Motor neuron (in vitro differentiated cells): Measurements from ENCODE around the gene ACTR2. TPM values are rescaled to one million over a fixed set of nuclear protein-coding genes. Genes with fewer than 3 reads are reported as not detected.
"Not testable (repeated sequence)": the region's sequence is repeated elsewhere in the genome, so short reads cannot be mapped to it uniquely, and the experiment has no call there.

Source experiments
- ATAC-seq, 8 experiments: fragments of 200-7000 bp; cut with Tn5 transposase; replicated peaks in 6 of 8; 2 replicates each; pipeline ENCODE4 v1.8.0; 2021; ENCODE audit warnings: mild to moderate bottlenecking in 8 of 8, moderate library complexity in 8 of 8
- H3K27ac ChIP-seq, 2 donors: fragments of 250-450 bp; sonication (Bioruptor Pico); 2 replicates each; pipeline ENCODE4 v1.9.0; 2021; ENCODE audit warnings: antibody characterized with exemption in 2 of 2, mild to moderate bottlenecking in 2 of 2, moderate library complexity in 1 of 2
- H3K4me1 ChIP-seq, 2 donors: fragments of 250-450 bp; sonication (Bioruptor Pico); replicated peaks in 1 of 2; 2 replicates each; pipeline ENCODE4 v1.6.1; 2021; ENCODE audit warnings: antibody characterized with exemption in 2 of 2, mild to moderate bottlenecking in 2 of 2, moderate library complexity in 1 of 2
- H3K4me3 ChIP-seq, 5 donors: fragments of 250-450 bp; sonication (Bioruptor Pico); 2 replicates each; pipeline ENCODE4 v1.9.0; 2021; ENCODE audit warnings: antibody characterized with exemption in 5 of 5, mild to moderate bottlenecking in 5 of 5, moderate library complexity in 4 of 5
- whole genome bisulfite sequencing, 10 experiments: fragments of 450-650 bp; shearing (Covaris generic); methylation state at CpG; one replicate each; pipeline ENCODE4 v1.0.0; 2022; 5-methylcytosine and 5-hydroxymethylcytosine counted together
- in situ Hi-C, 9 experiments: fragments of 400-800 bp; cut with MboI; loops; one replicate each; pipeline ENCODE4 v1.15.0; 2021; ENCODE audit warnings: low sequenced_read_pairs in 9 of 9, low pct_unique_long_range_greater_than_20kb in 2 of 9; ENCODE audit not compliant: unreplicated experiment in 9 of 9
- total RNA-seq, 8 experiments: library from RNA; unstranded; fragments of 300-600 nt; gene quantifications; 2 replicates each; pipeline versions ENCODE4 v1.2.3 to v1.2.4, GENCODE V29; 2022

Gene ACTR2
- 100 to 1,000 TPM in 6 of 8 experiments, 10 to 100 TPM in 2; 80.4 to 237 (median 123) TPM for total RNA-seq

DNA sequence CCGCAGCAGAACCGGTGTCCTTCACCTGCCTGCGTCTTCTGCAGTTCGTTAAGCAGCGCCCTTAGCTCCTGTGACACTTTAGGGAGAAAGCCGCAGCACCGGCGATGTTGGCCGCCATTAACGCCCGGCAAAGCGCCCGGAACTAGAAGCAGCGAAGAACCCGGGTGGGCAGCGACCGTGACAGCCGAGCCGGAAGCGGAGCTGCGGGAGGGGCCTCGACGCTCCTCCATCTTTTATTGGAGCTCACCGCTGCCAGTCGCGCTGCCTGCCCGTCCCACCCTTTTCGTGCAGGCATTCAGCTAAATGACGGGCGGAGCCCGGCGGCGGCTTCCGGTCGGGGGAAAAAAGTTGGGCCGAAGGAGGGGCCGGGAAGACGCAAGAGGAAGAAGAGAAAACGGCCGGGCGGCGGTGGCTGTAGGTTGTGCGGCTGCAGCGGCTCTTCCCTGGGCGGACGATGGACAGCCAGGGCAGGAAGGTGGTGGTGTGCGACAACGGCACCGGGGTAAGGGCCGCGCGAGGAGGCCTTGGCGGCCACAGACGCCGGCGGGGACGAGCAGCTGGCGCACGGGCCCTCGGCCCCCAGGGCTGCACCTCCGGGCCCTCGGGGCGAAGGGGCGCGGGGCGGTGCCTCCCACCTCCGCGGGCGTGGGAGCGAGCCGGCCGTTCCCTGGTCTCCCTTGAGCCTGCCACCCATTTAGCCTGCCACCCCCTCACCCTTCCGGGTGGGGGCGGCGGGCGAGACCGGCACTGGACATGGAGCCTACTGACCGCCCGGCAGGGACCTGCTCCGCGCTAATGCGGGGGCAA lies at the start of gene ACTR2:
Gene ACTR2 (plus strand): TSS at position 376 of the 807 bp plus-strand sequence. CDS start 79 bp downstream, at position 455.
- Histone ChIP-seq H3K4me3 (peak within 1 kb of the TSS; percentile 64 to 97 (median 93)), H3K27ac (peak within 1 kb of the TSS; percentile 76 to 81), H3K4me1 (peaks cover 7 to 13% of the 10 kb centered on the region in 2 donors)
- ATAC-seq = peak; percentile 88 to 98 (median 98)
- in situ Hi-C loops = no loop called here
- WGBS, 10 experiments = 0 to 3% (median 0%) methylated on average over 5 to 41 of the region's 82 CpGs; no CpG with 5 or more reads in 2 of the 10 experiments

DNA sequence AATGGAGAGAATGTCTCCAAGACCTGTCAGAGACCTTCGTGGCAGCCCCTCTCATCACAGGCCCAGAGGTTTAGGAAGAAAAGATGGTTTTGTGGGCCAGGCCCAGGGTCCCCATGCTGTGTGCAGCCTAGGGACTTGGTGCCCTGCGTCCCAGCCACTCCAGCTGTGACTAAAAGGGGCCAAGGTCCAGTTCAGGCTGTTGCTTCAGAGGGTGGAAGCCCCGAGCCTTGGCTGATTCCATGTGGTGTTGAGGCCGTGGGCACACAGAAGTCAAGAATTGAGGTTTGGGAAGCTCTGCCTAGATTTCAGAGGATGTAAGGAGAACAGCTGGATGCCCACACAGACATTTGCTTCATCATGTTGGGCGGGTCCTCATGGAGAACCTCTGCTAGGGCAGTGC lies 45.1 kb upstream of the ACTR2 start:
- H3K27ac ChIP-seq = no peak overlapping the region
- H3K4me3 ChIP-seq = no peak overlapping the region
- in situ Hi-C loops = loop anchor here in 1 of 9 experiments (25.0 kb wide), 1 partner anchor 270 kb away; no protein-coding TSS in a partner anchor
- H3K4me1 ChIP-seq = no peaks in the 10 kb centered on the region
- no peak for ATAC-seq
- WGBS, 10 experiments = 80 to 100% (median 100%) methylated on average over 1 of the region's 5 CpGs; no CpG with 5 or more reads in 7 of the 10 experiments

GRCh38 chr2:65183406-65183805 lies 44.2 kb upstream of the ACTR2 start:
- WGBS, 10 experiments = 93% methylated on average over 3 of the region's 4 CpGs; no CpG with 5 or more reads in 9 of the 10 experiments
- not testable (repeated sequence) for H3K4me1 ChIP-seq, H3K4me3 ChIP-seq, ATAC-seq, H3K27ac ChIP-seq
- in situ Hi-C loops = loop anchor here in 1 of 9 experiments (25.0 kb wide), 1 partner anchor 271 kb away; no protein-coding TSS in a partner anchor

DNA sequence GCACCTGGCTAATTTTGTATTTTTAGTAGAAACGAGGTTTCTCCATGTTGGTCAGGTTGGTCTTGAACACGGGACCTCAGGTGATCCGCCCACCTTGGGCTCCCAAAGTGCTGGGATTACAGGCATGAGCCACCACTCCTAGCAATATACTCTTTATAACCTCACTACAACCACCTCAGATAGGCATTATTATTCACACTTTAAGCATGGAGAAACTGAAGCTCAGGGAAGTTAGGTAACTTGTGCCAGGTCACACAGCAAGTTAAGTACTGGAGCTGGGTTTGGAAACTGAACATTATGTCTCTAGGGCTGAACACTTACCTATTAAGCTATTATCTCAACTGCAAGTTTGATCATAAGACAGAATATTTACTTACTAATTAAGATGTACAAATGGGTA lies 42.6 kb upstream of the ACTR2 start:
- WGBS, 10 experiments = 80 to 100% (median 100%) methylated on average over 1 to 2 of the region's 3 CpGs; no CpG with 5 or more reads in 7 of the 10 experiments

DNA sequence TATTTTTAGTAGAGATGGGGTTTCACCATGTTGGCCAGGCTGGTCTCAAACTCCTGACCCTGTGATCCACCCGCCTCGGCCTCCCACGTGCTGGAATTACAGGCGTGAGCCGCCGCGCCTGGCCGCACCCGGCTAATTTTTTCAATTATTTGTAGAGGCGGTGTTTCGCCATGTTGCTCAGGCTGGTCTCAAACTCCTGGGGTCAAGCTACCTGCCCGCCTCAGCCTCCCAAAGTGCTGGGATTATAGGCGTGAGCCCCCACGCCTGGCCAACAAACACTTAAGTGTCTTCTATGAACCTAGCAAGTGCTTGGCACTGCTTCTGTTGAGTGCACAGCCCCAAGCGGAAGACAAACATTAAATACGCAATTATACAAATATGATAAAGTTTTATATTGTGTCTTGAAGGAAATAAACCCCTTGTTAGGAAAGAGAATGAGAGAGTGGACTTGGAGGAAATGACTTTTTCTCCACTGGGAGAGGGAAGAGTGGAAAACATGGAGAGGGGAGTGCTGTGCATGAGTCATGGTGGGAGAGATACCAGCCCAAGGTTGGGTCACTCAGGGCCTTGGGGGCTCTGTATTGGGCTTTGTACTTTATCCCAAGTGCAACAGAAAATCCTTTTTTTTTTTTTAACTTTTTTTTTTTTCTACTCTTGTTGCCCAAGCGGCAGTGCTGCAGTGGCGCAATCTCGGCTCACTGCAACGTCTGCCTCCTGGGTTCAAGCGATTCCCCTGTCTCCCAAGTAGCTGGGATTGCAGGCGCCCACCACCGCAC lies 41.4 kb upstream of the ACTR2 start:
- ATAC-seq = no peak
- Histone ChIP-seq H3K27ac (no peak overlapping the region), H3K4me1 (no peaks in the 10 kb centered on the region), H3K4me3 (no peak overlapping the region)
- in situ Hi-C loops = loop anchor here in 1 of 9 experiments (25.0 kb wide), 1 partner anchor 274 kb away; no protein-coding TSS in a partner anchor
- 80 to 100% (median 95%) methylated on average over 2 to 11 of the region's 23 CpGs; no CpG with 5 or more reads in 2 of the 10 experiments for WGBS, 10 experiments

More for the DNA sequence above, 42.6 kb upstream of the ACTR2 start:
- ATAC-seq = no peak
- in situ Hi-C loops = loop anchor here in 1 of 9 experiments (25.0 kb wide), 1 partner anchor 273 kb away; no protein-coding TSS in a partner anchor
- H3K4me3 ChIP-seq = no peak overlapping the region
- H3K4me1 ChIP-seq = no peaks in the 10 kb centered on the region
- H3K27ac ChIP-seq = no peak overlapping the region

GRCh38 chr2:65186872-65187851 lies 40.5 kb upstream of the ACTR2 start:
- H3K4me3 ChIP-seq = no peak overlapping the region
- in situ Hi-C loops = loop anchor here in 1 of 9 experiments (25.0 kb wide), 1 partner anchor 275 kb away; no protein-coding TSS in a partner anchor
- H3K27ac ChIP-seq = no peak overlapping the region
- ATAC-seq = peak; percentile 65 to 100 (median 91)
- WGBS, 10 experiments = 21 to 72% (median 54%) methylated on average over 5 to 12 of the region's 19 CpGs
- H3K4me1 ChIP-seq = no peaks in the 10 kb centered on the region

DNA sequence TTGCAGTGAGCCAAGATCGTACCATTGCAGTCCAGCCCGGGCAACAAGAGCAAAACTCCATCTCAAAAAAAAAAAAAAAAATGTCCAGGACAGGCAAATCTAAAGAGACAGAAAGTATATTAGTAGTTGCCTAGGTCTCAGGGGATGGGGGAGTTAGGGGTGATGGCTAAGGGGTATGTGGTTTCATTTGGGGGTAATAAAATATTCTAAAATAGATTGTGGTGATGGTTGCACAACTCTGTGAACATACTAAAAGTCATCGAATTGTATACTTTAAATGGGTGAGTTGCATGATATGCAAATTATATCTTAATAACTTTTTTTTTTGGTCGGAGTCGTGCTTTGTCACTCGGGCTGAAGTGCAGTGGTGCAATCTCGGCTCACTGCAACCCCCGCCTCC lies 34.2 kb upstream of the ACTR2 start:
- Histone ChIP-seq H3K4me1 (peaks cover 0 to 6% of the 10 kb centered on the region in 2 donors), H3K4me3 (no peak overlapping the region), H3K27ac (no peak overlapping the region)
- 38 to 100% (median 83%) methylated on average over 1 to 6 of the region's 8 CpGs; no CpG with 5 or more reads in 3 of the 10 experiments for WGBS, 10 experiments
- ATAC-seq = no peak
- in situ Hi-C loops = loop anchor here in 1 of 9 experiments (25.0 kb wide), 1 partner anchor 281 kb away; no protein-coding TSS in a partner anchor

GRCh38 chr2:65198737-65199136 lies 28.9 kb upstream of the ACTR2 start:
- in situ Hi-C loops = loop anchor here in 1 of 9 experiments (25.0 kb wide), 1 partner anchor 286 kb away; no protein-coding TSS in a partner anchor
- H3K4me1 ChIP-seq = peaks cover 0 to 6% of the 10 kb centered on the region in 2 donors
- no peak overlapping the region for H3K4me3 ChIP-seq
- ATAC-seq = peak in 2 of 8 experiments; percentile 87
- WGBS, 10 experiments = 0 to 100% (median 60%) methylated on average over 1 of the region's 2 CpGs; no CpG with 5 or more reads in 6 of the 10 experiments
- no peak overlapping the region for H3K27ac ChIP-seq

DNA sequence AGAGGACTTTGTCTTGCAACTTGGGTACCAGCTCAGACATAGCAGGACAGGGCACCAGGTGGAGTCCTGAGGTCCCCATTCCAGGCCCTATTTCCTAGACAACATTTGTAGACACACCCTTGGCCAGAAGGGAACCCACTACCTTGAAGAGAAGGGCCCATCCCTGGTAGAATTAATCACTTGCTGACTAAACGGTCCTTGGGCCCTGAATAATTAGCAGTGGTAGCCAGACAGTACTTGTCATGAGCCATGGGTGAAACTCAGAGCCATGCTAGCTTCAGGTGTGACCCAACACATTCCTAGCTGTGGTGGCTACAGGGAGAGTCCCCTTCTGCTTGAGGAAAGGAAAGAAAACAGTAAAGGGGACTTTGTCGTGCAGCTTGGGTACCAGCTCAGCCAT lies 28.5 kb upstream of the ACTR2 start:
- WGBS, 10 experiments = 8 to 100% (median 80%) methylated on average over 1 to 2 of the region's 2 CpGs; no CpG with 5 or more reads in 4 of the 10 experiments
- in situ Hi-C loops = loop anchor here in 1 of 9 experiments (25.0 kb wide), 1 partner anchor 287 kb away; no protein-coding TSS in a partner anchor
- Histone ChIP-seq H3K4me3 (no peak overlapping the region), H3K27ac (no peak overlapping the region), H3K4me1 (peaks cover 0 to 6% of the 10 kb centered on the region in 2 donors)
- peak in 2 of 8 experiments; percentile 37 to 67 for ATAC-seq

DNA sequence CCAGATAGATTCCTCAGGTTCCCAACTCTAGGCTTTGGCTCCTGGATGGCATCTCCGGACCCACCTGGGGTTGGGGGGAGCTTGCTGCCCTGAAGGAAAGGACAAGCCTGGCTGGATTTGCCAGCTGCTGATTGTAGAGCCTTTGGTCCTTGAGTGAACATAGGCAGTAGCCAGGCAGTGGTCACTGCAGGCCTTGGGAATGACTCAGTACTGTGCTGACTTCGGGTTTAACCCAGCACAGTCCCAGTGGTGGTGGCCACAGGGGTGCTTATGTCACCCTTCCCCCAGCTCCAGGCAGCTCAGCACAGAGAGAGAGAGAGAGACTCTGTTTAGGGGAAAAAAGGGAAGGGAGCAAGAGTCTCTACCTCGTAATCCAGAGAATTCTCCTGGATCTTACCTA lies 27.7 kb upstream of the ACTR2 start:
- H3K27ac ChIP-seq = no peak overlapping the region
- peaks cover 0 to 5% of the 10 kb centered on the region in 2 donors for H3K4me1 ChIP-seq
- H3K4me3 ChIP-seq = no peak overlapping the region
- ATAC-seq = peak in 1 of 8 experiments; percentile 23
- in situ Hi-C loops = loop anchor here in 1 of 9 experiments (25.0 kb wide), 1 partner anchor 288 kb away; no protein-coding TSS in a partner anchor
- 0 to 90% (median 60%) methylated on average over 1 to 2 of the region's 3 CpGs; no CpG with 5 or more reads in 6 of the 10 experiments for WGBS, 10 experiments

DNA sequence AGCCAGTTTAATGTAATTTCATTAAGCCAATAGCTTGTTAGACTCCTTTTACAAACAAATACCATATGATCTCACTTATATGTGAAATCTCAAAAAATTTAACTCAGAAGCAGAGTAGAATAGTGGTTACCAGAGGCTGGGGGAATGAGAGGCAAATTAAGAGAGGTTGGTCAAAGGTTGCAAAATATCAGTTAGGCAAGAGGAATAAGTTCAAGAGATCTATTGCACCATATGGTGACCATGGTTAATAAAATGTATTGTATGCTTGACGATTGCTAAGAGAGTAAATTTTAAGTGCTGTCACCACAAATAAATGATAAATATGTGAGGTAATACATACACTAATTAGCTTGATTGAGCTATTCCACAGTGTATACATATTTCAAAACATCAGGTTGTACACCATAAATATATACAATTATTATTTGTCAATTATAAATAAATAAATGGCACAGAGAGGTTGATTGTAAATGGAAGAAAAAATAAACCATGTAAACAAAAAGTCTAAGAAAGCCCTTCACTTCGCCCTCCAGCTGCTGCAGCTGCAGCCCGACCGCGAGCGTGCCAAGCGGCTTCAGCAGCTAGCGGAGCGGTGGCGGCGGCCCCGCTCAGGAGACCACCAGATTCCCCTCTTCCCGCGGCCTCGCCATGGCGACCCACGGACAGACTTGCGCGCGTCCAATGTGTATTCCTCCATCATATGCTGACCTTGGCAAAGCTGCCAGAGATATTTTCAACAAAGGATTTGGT lies 23.0 kb upstream of the ACTR2 start:
- H3K4me1 ChIP-seq = no peaks in the 10 kb centered on the region
- ATAC-seq = no peak
- no peak overlapping the region for H3K4me3 ChIP-seq
- H3K27ac ChIP-seq = no peak overlapping the region
- in situ Hi-C loops = no loop called here
- WGBS, 10 experiments = 25 to 100% (median 94%) methylated on average over 1 to 12 of the region's 20 CpGs
